SK-N-SH (cell line): ENCODE results near the gene CCSER1. TPM values are rescaled to one million over a fixed set of nuclear protein-coding genes. Genes with fewer than 3 reads are reported as not detected.

Experiments used
- CTCF ChIA-PET: fragments of 300-600, 350-600 bp; formaldehyde crosslinking; extraction: SDS; loops from one replicate; lab custom pipeline; 2021; lab: Yijun Ruan, JAX
- POLR2A ChIA-PET: fragments of 350-600 bp; sonication (Branson Sonifier 250); formaldehyde crosslinking; extraction: SDS; loops from one replicate; lab custom pipeline; 2020; ENCODE audit warnings: antibody characterized with exemption, inconsistent platforms; lab: Yijun Ruan, JAX
- DNase-seq: peaks from one replicate; pipeline ENCODE4 v3.0.0; 2012
- H2AFZ ChIP-seq: fragments of 200-600 bp; sonication (generic); 2 replicates; pipeline ENCODE4 v1.8.1; 2016; ENCODE audit warnings: antibody characterized with exemption, mild to moderate bottlenecking, low read depth
- H3F3A ChIP-seq: fragments of 200-600 bp; sonication (generic); replicated peaks from 2 replicates; pipeline ENCODE3; 2016; ENCODE audit warnings: antibody characterized with exemption, mild to moderate bottlenecking; ENCODE audit not compliant: insufficient read depth
- H3K27ac ChIP-seq, 2 experiments: fragments of 200-500 bp in 1 of 2; fragments of 200-600 bp in 1 of 2; sonication (Bioruptor generic) in 1 of 2; sonication (generic), shearing (Covaris generic) in 1 of 2; 2 replicates each; pipeline versions ENCODE4 v1.5.1 to v1.6.1; 2014 to 2016; ENCODE audit warnings: low read depth in 2 of 2, inconsistent platforms in 1 of 2, low read length in 1 of 2, mild to moderate bottlenecking in 1 of 2, mixed read lengths in 1 of 2
- H3K27me3 ChIP-seq: fragments of 200-600 bp; sonication (generic), shearing (Covaris generic); 2 replicates; pipeline ENCODE4 v1.6.1; 2016; ENCODE audit warnings: mixed run types; ENCODE audit not compliant: insufficient read depth
- H3K36me3 ChIP-seq, 2 experiments: fragments of 200-500 bp in 1 of 2; fragments of 200-600 bp in 1 of 2; sonication (Bioruptor generic) in 1 of 2; sonication (generic) in 1 of 2; replicated peaks in 1 of 2; 2 replicates each; pipeline versions ENCODE3 to v1.5.1; 2014 to 2016; ENCODE audit warnings: low read length in 1 of 2, mild to moderate bottlenecking in 1 of 2; ENCODE audit not compliant: insufficient read depth in 2 of 2, control insufficient read depth in 1 of 2
- H3K4me1 ChIP-seq, 2 experiments: fragments of 200-500 bp in 1 of 2; fragments of 200-600 bp in 1 of 2; sonication (Bioruptor generic) in 1 of 2; sonication (generic), shearing (Covaris generic) in 1 of 2; 2 replicates each; pipeline versions ENCODE4 v1.5.1 to v1.6.1; 2014 to 2016; ENCODE audit warnings: low read depth in 1 of 2, low read length in 1 of 2, mixed run types in 1 of 2; ENCODE audit not compliant: insufficient read depth in 2 of 2, control insufficient read depth in 1 of 2
- H3K4me2 ChIP-seq: fragments of 200-600 bp; sonication (generic), shearing (Covaris generic); 2 replicates; pipeline ENCODE4 v1.6.1; 2017; ENCODE audit warnings: mixed run types
- H3K4me3 ChIP-seq, 2 experiments: fragments of 200-500 bp in 1 of 2; fragments of 200-600 bp in 1 of 2; sonication (Bioruptor generic) in 1 of 2; sonication (generic), shearing (Covaris generic) in 1 of 2; 2 replicates each; pipeline versions ENCODE4 v1.5.1 to v1.8.1; 2014 to 2016; ENCODE audit warnings: low read depth in 2 of 2, inconsistent platforms in 1 of 2, low read length in 1 of 2, mild to moderate bottlenecking in 1 of 2, mixed read lengths in 1 of 2, moderate library complexity in 1 of 2
- H3K79me2 ChIP-seq: fragments of 200-600 bp; sonication (generic); 2 replicates; pipeline ENCODE4 v1.8.1; 2017; ENCODE audit warnings: mild to moderate bottlenecking; ENCODE audit not compliant: insufficient read depth
- H3K9ac ChIP-seq: fragments of 200-600 bp; sonication (generic); 2 replicates; pipeline ENCODE4 v1.6.1; 2017; ENCODE audit warnings: mixed run types
- H3K9me2 ChIP-seq: fragments of 200-600 bp; sonication (generic); 2 replicates; pipeline ENCODE4 v1.6.1; 2017; ENCODE audit warnings: mixed run types
- H3K9me3 ChIP-seq: fragments of 200-600 bp; sonication (generic); 2 replicates; pipeline ENCODE4 v1.6.1; 2017; ENCODE audit warnings: mixed run types, mild to moderate bottlenecking, moderate library complexity
- H4K20me1 ChIP-seq: fragments of 200-600 bp; sonication (generic); 2 replicates; pipeline ENCODE4 v1.6.1; 2017; ENCODE audit warnings: mild to moderate bottlenecking, mixed run types; ENCODE audit not compliant: insufficient read depth
- ELF1 ChIP-seq: IDR thresholded peaks from 2 replicates; pipeline ENCODE4 v1.4.0; 2012
- EP300 ChIP-seq, 2 experiments: IDR thresholded peaks; 2 replicates each; pipeline versions ENCODE4 v1.4.0 to v1.6.1; 2012; ENCODE audit warnings: borderline replicate concordance in 1 of 2, low read depth in 1 of 2, low read length in 1 of 2
- EZH2phosphoT487 ChIP-seq: fragments of 200-600 bp; sonication (generic); IDR thresholded peaks from 2 replicates; pipeline ENCODE4 v1.6.1; 2017; ENCODE audit warnings: low read depth, mixed run types, mild to moderate bottlenecking, antibody characterized with exemption, moderate library complexity, borderline replicate concordance
- FOSL2 ChIP-seq: IDR thresholded peaks from 2 replicates; pipeline ENCODE4 v1.4.0; 2012; ENCODE audit warnings: low read depth, mild to moderate bottlenecking, moderate library complexity, borderline replicate concordance
- FOXJ3 ChIP-seq: sonication (generic); formaldehyde crosslinking; IDR thresholded peaks from 2 replicates; pipeline ENCODE4 v1.5.1; 2020; ENCODE audit warnings: mild to moderate bottlenecking, missing genetic modification reagents
- NRF1 ChIP-seq: IDR thresholded peaks from 2 replicates; pipeline ENCODE4 v1.6.1; 2012; ENCODE audit warnings: low read depth, mild to moderate bottlenecking, low read length
- POLR2AphosphoS5 ChIP-seq: IDR thresholded peaks from 2 replicates; pipeline ENCODE4 v1.6.1; 2012; ENCODE audit warnings: low read depth, low read length
- RAD21 ChIP-seq: IDR thresholded peaks from 2 replicates; pipeline ENCODE4 v1.6.1; 2012; ENCODE audit warnings: mild to moderate bottlenecking, low read length
- RCOR1 ChIP-seq: fragments of 150-350 bp; IDR thresholded peaks from 2 replicates; pipeline ENCODE4 v1.6.1; 2017; ENCODE audit warnings: antibody characterized with exemption, low read length
- RFX5 ChIP-seq: IDR thresholded peaks from 2 replicates; pipeline ENCODE4 v1.6.1; 2012; ENCODE audit warnings: mild to moderate bottlenecking, improper control_type of control experiment, low read length
- RXRA ChIP-seq: IDR thresholded peaks from 2 replicates; pipeline ENCODE4 v1.4.0; 2012; ENCODE audit warnings: low read depth, mild to moderate bottlenecking, borderline replicate concordance
- SIN3A ChIP-seq: IDR thresholded peaks from 2 replicates; pipeline ENCODE4 v1.6.1; 2012; ENCODE audit warnings: low read depth, mild to moderate bottlenecking, low read length, moderate library complexity, borderline replicate concordance
- TAF1 ChIP-seq: IDR thresholded peaks from 2 replicates; pipeline ENCODE4 v1.6.1; 2012; ENCODE audit warnings: low read depth, mild to moderate bottlenecking, low read length, moderate library complexity, borderline replicate concordance
- TCF12 ChIP-seq: IDR thresholded peaks from 2 replicates; pipeline ENCODE4 v1.4.0; 2012
- TEAD4 ChIP-seq: IDR thresholded peaks from 2 replicates; pipeline ENCODE4 v1.4.0; 2012; ENCODE audit warnings: mild to moderate bottlenecking, borderline replicate concordance; ENCODE audit not compliant: insufficient read depth
- USF2 ChIP-seq: fragments of 150-350 bp; IDR thresholded peaks from 2 replicates; pipeline ENCODE4 v1.6.1; 2017; ENCODE audit warnings: antibody characterized with exemption, low read length, low read depth, borderline replicate concordance
- YY1 ChIP-seq: IDR thresholded peaks from 2 replicates; pipeline ENCODE4 v1.4.0; 2012; ENCODE audit warnings: low read depth, mild to moderate bottlenecking
- WGBS: methylation state at CpG from one replicate; pipeline ENCODE4 v1.1.6; 2017; ENCODE audit warnings: low lambda C conversion rate; 5-methylcytosine and 5-hydroxymethylcytosine counted together
- polyA plus RNA-seq, 3 experiments: library from polyadenylated mRNA; depleted of rRNA; stranded (reverse); fragments of >200 nt; gene quantifications; 2 replicates each; pipeline ENCODE4 v1.2.3, GENCODE V29; 2012
- TF ChIP-seq, protein P1 (sequence below): IDR thresholded peaks from 2 replicates; pipeline ENCODE4; 2012
- TF ChIP-seq, protein P2 (sequence below): fragments of 150-350 bp; IDR thresholded peaks from 2 replicates; pipeline ENCODE4 v1.6.1; 2016; ENCODE audit warnings: mild to moderate bottlenecking, low read depth, low read length

Gene CCSER1
- polyA plus RNA-seq, 1 of the 3 experiments (the other 2 are of a cell fraction) = 0.05 TPM

DNA sequence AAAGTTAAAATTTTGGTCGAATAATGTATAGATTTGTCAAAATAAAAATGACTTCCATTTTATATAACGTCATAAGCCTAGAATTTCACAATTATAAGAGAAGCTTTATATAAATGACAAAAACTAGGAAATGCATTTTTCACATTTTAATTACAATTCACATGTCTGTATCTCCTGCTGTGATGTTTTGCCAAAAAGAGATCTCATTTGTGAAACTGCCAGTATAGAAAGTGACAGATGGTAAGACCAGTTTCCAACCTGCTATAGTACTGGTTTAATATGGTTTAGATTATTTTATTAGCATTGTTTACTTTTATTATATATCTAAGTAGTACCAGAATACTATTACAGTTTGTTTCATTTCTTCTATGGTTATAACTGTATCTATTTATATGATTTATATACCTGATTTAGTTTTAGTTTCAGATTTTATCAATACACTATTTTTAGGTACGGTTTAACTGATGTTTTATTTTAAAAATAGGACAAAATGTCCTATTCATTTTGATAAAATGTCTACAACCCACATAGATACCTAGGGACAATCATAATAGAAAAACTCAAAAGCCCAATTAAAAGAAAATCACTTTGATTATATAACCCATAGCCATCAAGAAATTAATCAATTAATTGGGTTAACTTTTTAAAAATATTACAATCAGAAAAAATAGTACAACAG, 5.4 kb upstream of the CCSER1 start:
- POLR2A ChIA-PET = interaction anchor here (0.5 kb wide), 1 partner anchor 13 kb away, joined by 5 read pairs; no protein-coding TSS in a partner anchor
- no peaks in the 10 kb centered on the region for H3K79me2 ChIP-seq
- no peaks in the 10 kb centered on the region; the same call in 1 of the 2 replicates for H3K27me3 ChIP-seq
- H3K4me2 ChIP-seq = no peak overlapping the region
- H3K9me2 ChIP-seq = no peaks in the 10 kb centered on the region
- TF ChIP-seq POLR2AphosphoS5 = no peak
- no peak for TF ChIP-seq TEAD4
- TF ChIP-seq FOXJ3 (CRISPR knock-in tag) = no peak
- no peak for TF ChIP-seq RAD21
- no peak for TF ChIP-seq TAF1
- TF ChIP-seq ELF1 = no peak
- TF ChIP-seq, protein P1, sequence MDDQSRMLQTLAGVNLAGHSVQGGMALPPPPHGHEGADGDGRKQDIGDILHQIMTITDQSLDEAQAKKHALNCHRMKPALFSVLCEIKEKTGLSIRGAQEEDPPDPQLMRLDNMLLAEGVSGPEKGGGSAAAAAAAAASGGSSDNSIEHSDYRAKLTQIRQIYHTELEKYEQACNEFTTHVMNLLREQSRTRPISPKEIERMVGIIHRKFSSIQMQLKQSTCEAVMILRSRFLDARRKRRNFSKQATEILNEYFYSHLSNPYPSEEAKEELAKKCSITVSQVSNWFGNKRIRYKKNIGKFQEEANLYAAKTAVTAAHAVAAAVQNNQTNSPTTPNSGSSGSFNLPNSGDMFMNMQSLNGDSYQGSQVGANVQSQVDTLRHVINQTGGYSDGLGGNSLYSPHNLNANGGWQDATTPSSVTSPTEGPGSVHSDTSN = no peak
- TF ChIP-seq RXRA = no peak
- TF ChIP-seq, protein P2, sequence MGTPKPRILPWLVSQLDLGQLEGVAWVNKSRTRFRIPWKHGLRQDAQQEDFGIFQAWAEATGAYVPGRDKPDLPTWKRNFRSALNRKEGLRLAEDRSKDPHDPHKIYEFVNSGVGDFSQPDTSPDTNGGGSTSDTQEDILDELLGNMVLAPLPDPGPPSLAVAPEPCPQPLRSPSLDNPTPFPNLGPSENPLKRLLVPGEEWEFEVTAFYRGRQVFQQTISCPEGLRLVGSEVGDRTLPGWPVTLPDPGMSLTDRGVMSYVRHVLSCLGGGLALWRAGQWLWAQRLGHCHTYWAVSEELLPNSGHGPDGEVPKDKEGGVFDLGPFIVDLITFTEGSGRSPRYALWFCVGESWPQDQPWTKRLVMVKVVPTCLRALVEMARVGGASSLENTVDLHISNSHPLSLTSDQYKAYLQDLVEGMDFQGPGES = no peak
- no peak for TF ChIP-seq FOSL2
- TF ChIP-seq EZH2phosphoT487 = no peak
- no peak for TF ChIP-seq EP300 (IDR thresholded peaks at IDR 0.05; ENCODE audit: borderline replicate concordance in 1 of 2, low read depth in 1 of 2, low read length in 1 of 2)
- TF ChIP-seq YY1 = no peak
- TF ChIP-seq RFX5 = no peak
- TF ChIP-seq RCOR1 = no peak
- no peak for TF ChIP-seq TCF12
- no peak for TF ChIP-seq SIN3A
- no peak for TF ChIP-seq USF2
- no peak for TF ChIP-seq NRF1
- TF ChIP-seq, all 33 proteins: peak for 0
- CTCF ChIA-PET = interaction anchor here (0.7 kb wide), 1 partner anchor 159 kb away, joined by 3 read pairs; no protein-coding TSS in a partner anchor
- no peaks in the 10 kb centered on the region; a peak in 1 of 4 replicates for H3K4me1 ChIP-seq
- WGBS = 45% methylated on average over 3 of the region's 3 CpGs
- H4K20me1 ChIP-seq = no peaks in the 10 kb centered on the region
- H3K36me3 ChIP-seq = no peaks in the 10 kb centered on the region
- H2AFZ ChIP-seq = no peak overlapping the region
- no peak overlapping the region for H3K27ac ChIP-seq
- H3K4me3 ChIP-seq = no peak overlapping the region
- no peak for DNase-seq
- H3K9ac ChIP-seq = no peak overlapping the region
- no peaks in the 10 kb centered on the region for H3K9me3 ChIP-seq
- H3F3A ChIP-seq = no peaks in the 10 kb centered on the region
